A549 (cell line): Measurements from ENCODE around the gene EFCAB8.

Source experiments
- BHLHE40 ChIP-seq: IDR thresholded peaks from 2 replicates; pipeline ENCODE4 v1.6.1; 2012; ENCODE audit warnings: low read depth, low read length, inconsistent platforms
- CTCF ChIP-seq: fragments of >200 bp; sonication (Bioruptor Twin); formaldehyde crosslinking; IDR thresholded peaks from 3 replicates; pipeline ENCODE4 v1.5.1; 2016
- ELK1 ChIP-seq: fragments of 150-350 bp; IDR thresholded peaks from 2 replicates; pipeline ENCODE4 v1.6.1; 2014; ENCODE audit warnings: low read depth, mild to moderate bottlenecking, low read length
- POLR2A ChIP-seq: IDR thresholded peaks from 2 replicates; pipeline ENCODE4 v1.6.1; 2012; ENCODE audit warnings: mild to moderate bottlenecking, low read length

GRCh38 chr20:32810941-32811340, 47.8 kb upstream of the EFCAB8 start:
- TF ChIP-seq POLR2A (no peak), CTCF (no peak), ELK1 (no peak), BHLHE40 (no peak)
